Brain microvascular endothelial cell (primary cell): ENCODE measurements around the gene MUL1.

ENCODE experiments used
- DNase-seq: peaks from one replicate; pipeline ENCODE4 v3.0.0-alpha.2; 2020
- H3K27ac ChIP-seq: fragments of 250-450 bp; sonication (Bioruptor Pico); 2 replicates; pipeline ENCODE4 v1.5.1; 2020; ENCODE audit warnings: mild to moderate bottlenecking, moderate library complexity
- H3K27me3 ChIP-seq: fragments of 250-450 bp; sonication (Bioruptor Pico); replicated peaks from 2 replicates; pipeline ENCODE4 v1.5.1; 2020; ENCODE audit warnings: mild to moderate bottlenecking
- H3K36me3 ChIP-seq: fragments of 250-450 bp; sonication (Bioruptor Pico); replicated peaks from 2 replicates; pipeline ENCODE4 v1.5.1; 2020; ENCODE audit warnings: mild to moderate bottlenecking
- H3K4me3 ChIP-seq: 2 replicates; pipeline ENCODE4 v1.5.1; 2011; ENCODE audit warnings: low read depth, mild to moderate bottlenecking, control low read depth, low read length, moderate library complexity
- in situ Hi-C: cut with HindIII; loops from 2 replicates; pipeline ENCODE4 v1.10.0; 2017; ENCODE audit warnings: low sequenced_read_pairs, low pct_ligation_motif_present
- TF ChIP-seq, protein P1 (sequence below): IDR thresholded peaks from 2 replicates; pipeline ENCODE4 v1.5.1; 2011; ENCODE audit warnings: low read depth, mild to moderate bottlenecking, moderate library complexity, low read length, control low read depth, inconsistent platforms; ENCODE audit errors: missing control alignments

MUL1 gene

GRCh38 chr1:20551161-20551560 lies 43.2 kb upstream of the MUL1 start:
- in situ Hi-C loops, result no loop called here
- Histone ChIP-seq H3K4me3 (no peak overlapping the region), H3K36me3 (no peaks in the 10 kb centered on the region), H3K27me3 (peaks cover 47% of the 10 kb centered on the region), H3K27ac (no peak overlapping the region)
- DNase-seq, result no peak
- TF ChIP-seq, protein P1, sequence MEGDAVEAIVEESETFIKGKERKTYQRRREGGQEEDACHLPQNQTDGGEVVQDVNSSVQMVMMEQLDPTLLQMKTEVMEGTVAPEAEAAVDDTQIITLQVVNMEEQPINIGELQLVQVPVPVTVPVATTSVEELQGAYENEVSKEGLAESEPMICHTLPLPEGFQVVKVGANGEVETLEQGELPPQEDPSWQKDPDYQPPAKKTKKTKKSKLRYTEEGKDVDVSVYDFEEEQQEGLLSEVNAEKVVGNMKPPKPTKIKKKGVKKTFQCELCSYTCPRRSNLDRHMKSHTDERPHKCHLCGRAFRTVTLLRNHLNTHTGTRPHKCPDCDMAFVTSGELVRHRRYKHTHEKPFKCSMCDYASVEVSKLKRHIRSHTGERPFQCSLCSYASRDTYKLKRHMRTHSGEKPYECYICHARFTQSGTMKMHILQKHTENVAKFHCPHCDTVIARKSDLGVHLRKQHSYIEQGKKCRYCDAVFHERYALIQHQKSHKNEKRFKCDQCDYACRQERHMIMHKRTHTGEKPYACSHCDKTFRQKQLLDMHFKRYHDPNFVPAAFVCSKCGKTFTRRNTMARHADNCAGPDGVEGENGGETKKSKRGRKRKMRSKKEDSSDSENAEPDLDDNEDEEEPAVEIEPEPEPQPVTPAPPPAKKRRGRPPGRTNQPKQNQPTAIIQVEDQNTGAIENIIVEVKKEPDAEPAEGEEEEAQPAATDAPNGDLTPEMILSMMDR, result no peak

- Histone ChIP-seq H3K36me3 (no peaks in the 10 kb centered on the region), H3K27ac (no peak overlapping the region), H3K27me3 (peaks cover 13% of the 10 kb centered on the region), H3K4me3 (no peak overlapping the region)
- TF ChIP-seq, protein P1, result no peak
- DNase-seq, result no peak
- in situ Hi-C loops, result no loop called here
Measured at GRCh38 chr1:20546637-20547036, 38.7 kb upstream of the MUL1 start.

DNA sequence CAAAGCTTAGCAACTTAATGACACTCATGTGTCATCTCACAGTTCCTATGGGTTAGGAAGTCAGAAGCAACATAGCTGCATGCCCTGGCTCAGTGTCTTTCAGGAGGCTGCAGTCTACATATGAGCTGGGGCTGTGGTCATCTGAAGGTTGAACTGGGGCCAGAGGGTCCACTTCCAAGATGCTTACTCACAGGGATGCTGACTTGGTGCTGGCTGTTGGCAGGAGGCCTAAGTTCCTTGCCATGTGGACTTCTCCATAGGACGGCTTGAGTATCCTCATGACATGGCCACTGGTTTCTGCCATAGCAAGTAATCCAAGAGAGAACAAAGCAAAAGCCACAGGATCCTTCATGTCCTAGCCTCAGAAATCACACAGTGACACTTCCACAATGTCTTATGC lies 32.3 kb upstream of the MUL1 start:
- peaks cover 5% of the 10 kb centered on the region for H3K27me3 ChIP-seq
- H3K36me3 ChIP-seq, result no peaks in the 10 kb centered on the region
- H3K27ac ChIP-seq, result no peak overlapping the region
- no peak overlapping the region for H3K4me3 ChIP-seq
- in situ Hi-C loops, result no loop called here
- DNase-seq, result no peak
- TF ChIP-seq, protein P1, result no peak

DNA sequence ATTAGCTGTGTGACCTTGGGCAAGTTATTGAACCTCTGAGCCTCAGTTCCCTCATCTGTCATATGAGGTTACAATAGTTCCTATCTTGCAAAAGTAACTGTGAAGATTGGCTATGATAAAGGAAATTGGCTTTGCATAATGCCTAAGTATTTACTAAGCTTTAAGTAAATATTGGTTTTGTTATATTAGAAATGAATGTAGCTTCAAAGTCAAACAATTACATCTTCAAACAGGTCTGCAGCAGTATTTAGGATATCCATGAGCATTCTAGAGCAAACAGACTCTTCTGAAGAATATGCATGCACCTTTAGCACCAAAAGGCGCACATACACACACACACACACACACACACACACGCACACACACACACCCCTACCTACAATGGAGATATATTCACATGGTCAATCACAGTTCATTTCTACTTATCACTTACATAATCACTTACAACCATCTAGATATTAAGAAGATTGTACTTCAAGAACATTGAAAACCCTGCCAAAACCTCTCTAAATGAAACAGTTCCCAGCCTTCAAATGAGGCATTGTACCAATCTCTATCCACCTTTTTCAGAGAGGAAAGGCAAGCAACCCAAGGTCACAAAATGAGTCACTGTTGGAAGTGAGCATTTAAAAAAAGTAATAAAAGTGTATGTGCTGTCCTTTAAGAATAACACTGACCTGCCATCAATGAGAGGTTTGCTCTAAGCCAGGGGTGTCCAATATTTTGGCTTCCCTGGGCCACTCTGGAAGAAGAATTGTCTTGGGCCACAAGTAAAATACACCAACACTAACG lies 31.0 kb upstream of the MUL1 start:
- in situ Hi-C loops, result no loop called here
- Histone ChIP-seq H3K27me3 (peaks cover 16% of the 10 kb centered on the region), H3K4me3 (no peak overlapping the region), H3K27ac (no peak overlapping the region), H3K36me3 (no peaks in the 10 kb centered on the region)
- DNase-seq, result no peak
- TF ChIP-seq, protein P1, result no peak

DNA sequence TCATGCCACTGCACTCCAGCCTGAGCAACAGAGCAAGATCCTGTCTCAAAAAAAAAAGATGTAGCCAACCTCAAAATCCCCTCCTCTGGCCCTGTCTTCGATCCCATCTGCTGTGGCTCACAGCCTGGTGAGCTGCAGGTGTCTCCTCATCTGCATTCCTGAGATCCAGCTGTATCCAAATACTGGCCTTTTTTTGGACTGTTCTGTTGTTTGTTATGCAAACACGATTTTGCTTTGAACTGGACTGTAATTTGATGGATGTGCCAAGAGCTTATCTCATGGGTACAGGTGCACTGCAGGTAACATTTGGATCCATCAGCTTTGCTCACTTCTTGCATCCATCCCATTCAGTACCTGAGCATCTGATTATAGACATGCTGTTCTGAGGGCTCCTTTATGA lies 30.3 kb upstream of the MUL1 start:
- TF ChIP-seq, protein P1, result no peak
- Histone ChIP-seq H3K27ac (no peak overlapping the region), H3K36me3 (no peaks in the 10 kb centered on the region), H3K4me3 (no peak overlapping the region), H3K27me3 (peaks cover 17% of the 10 kb centered on the region)
- DNase-seq, result no peak
- in situ Hi-C loops, result no loop called here
